HG02970 (cell line): ENCODE data around the gene MVB12B.

ENCODE experiments used
- ATAC-seq: cut with Tn5 transposase; IDR thresholded peaks from one replicate; pipeline ENCODE4 v1.9.1; 2021; ENCODE audit warnings: mild to moderate bottlenecking, moderate library complexity, moderate number of reproducible peaks; ENCODE audit not compliant: unreplicated experiment, low FRiP score

MVB12B gene

GRCh38 chr9:126483468-126484073, 156.9 kb downstream of the MVB12B start:
- ATAC-seq, result no peak

DNA sequence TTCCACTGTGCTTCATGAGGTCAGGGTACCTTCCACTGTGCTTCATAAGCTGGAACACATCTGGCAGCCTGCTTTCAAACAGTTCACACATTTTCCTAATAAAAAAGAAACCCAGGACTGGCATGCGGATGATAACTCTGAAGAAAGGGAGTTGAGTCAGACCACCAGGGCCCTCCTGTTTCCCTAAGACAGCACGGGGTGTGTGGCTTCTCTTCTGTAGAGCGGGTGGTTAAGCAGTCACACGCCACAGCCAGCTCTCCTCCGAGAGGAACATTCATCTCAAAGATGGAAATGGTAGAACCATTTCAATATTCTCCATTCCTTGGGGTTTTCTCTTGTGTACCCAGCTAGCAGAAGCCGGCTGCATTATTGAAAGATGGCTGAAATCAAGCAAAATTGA, 159.0 kb downstream of the MVB12B start:
- ATAC-seq, result no peak

GRCh38 chr9:126486276-126486675, 159.6 kb downstream of the MVB12B start:
- ATAC-seq, result no peak

- no peak for ATAC-seq
These were observed 161.2 kb downstream of the MVB12B start for GRCh38 chr9:126487856-126488255.

DNA sequence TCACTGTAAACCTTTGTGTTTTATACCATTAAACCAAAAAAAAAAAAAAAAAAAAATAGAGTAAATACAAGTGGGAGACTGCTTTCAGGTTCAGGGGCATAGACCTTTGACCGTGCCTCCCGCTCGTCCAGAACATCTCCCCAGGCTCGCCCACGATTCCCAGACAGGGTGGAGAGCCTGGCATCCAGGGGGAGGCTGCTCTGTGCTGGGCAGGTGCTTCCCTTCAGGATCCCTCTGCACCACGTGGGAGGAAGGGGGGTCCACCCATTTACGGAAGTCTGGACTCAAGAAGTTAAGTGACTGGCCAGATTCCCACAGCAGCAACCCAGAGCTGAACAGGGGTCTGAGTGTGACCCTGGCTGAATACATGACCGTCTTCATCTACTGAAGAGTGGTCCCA, 161.7 kb downstream of the MVB12B start:
- no peak for ATAC-seq

GRCh38 chr9:126488881-126489404, 162.3 kb downstream of the MVB12B start:
- ATAC-seq, result no peak

DNA sequence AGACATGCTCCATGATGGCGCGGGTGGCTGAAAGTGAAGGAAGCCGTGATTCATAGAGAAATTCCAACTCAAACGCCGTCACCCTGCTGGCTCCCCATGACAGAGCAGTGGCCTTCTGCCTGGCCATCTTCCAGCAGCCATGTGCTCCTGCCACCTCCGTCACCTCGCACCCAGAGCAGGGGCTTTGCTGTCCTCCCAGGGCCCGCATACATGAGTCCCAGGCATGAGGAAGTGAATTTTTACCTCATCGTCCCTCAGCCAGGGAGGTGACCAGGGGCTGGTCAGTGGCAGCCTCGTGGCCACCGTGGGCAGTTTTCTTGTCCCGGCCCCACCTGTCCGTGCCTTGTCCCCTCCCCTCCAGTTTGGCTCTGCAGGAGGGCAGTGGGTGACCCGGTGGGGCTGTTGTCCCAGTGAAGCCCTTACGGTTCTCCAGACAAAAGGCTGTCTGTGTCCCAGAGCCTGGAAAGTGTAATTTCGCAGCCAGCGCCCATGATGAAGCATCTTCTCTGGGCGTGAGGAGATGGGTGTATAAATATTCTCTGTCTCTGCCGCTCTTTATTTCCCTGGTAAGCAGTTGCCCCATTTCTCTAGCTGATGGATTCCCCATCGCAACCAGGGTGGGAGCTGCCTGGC, 163.1 kb downstream of the MVB12B start:
- ATAC-seq, result no peak

DNA sequence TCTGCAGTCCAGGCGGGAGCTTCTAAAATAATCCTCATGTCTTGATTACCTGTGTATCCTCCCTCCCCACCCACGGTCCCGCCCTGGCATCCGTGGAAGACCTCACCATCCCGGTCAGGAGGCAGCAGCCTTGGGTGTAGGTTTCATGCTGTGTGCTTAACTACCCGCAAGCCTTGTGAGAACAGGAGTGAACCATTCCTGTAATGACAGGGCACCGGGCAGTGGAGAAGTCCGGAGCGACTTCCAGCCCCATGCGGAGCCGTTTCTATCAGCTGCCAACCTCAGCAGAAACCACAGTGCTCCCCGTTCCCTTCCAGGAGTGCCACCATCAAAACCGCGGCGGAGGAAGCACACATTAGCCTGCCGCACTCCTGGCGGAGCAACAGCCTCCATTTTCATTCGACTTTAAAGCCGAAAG, 163.6 kb downstream of the MVB12B start:
- ATAC-seq, result no peak

DNA sequence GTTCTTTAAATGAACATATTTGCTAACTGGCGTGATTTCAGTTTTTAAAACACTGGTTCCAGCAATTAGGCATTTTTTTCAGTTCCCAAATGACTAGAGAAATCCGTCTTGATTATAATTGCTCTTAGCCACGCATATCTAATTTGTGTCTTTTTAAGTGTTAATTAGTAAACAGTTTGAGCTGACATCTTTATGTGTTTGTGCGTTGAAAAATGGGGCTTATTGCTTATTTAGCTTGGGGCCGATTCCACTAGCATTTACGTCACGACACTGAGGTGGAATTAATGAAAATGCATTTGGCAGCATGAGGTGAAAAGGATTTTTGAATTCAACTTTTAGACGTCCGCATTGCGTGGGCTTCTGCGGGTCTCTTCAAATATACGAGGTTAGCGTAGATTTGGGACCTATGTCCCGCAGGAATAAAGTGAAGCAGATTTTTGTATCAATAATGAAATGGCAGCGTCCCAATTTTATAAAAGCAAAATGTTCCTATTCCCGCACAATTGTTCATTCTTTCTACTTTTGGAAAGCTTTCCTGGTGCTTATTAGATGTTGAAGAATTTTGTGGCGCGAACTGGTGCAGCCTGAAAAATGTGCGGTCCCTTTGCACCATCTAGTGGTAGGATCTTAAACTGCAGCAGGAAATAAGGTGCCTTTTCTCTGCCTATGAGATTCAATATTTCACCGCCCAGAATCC, 164.4 kb downstream of the MVB12B start:
- no peak for ATAC-seq

DNA sequence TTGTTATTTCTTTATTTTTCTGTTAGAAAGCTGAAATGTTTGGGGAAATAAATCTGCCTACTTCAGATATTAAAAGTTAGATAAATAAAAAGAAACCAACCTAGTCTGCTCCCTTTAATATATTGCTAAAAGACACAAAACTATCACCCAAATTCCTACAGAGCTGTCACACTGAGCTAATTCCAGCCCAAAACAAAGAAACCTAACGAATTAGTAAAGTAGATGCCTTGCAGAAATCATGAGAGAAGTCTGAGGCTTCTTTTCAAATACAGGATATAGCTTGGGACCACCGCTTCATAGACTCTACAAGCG, 164.9 kb downstream of the MVB12B start:
- no peak for ATAC-seq

DNA sequence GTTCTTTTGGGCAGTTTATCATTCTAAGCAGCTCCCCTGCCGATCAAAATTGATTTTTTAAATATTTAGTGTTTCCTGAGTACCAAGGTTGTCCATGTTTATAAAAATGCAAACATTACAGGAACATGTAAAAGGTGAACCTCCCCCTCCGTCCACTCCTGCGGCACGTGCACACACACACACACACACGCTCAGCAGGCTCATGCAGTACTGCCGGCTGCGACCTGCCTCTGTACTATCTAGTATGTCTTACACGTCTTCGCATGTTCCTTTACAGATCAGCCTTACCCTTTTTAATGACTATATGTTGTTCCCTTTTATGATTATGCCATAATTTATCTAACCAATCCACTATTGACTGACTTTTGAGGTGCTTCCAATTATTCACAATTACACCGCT, 165.3 kb downstream of the MVB12B start:
- ATAC-seq, result no peak

DNA sequence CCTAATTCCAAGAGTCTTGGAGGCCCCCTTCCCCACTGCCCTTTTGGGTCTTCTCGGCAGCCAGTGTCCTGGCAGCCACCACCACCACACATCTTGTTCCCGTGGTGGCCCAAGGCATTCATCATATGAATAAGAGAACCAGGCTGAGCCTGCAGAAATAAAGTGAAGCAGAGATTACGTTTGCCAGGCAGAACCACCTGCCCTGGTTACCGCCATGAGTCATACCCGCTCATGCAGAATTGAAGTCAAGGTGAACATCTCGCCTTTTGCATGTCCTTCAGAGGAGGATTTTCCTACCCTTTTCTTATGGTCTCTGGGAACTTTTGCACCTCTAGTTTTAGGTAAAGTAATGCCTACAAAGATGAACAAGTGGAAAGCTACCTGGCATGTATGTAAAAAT, 167.6 kb downstream of the MVB12B start:
- ATAC-seq, result no peak

DNA sequence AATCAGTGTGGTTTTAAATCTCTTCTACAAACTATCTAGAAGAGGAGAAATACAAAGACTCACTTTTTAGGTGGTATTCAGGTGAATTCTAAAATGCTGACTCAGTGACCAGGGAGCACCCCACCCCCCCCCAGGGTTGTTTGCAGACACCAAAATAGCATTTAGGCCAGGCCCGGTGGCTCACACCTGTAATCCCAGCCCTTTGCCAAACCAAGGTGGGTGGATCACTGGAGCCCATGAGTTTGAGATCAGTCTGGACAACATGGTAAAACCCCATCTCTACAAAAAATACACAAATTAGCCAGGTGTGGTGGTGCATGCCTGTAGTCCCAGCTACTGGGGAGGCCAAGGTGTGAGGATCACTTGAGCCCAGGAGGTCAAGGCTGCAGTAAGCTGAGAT, 168.1 kb downstream of the MVB12B start:
- no peak for ATAC-seq

DNA sequence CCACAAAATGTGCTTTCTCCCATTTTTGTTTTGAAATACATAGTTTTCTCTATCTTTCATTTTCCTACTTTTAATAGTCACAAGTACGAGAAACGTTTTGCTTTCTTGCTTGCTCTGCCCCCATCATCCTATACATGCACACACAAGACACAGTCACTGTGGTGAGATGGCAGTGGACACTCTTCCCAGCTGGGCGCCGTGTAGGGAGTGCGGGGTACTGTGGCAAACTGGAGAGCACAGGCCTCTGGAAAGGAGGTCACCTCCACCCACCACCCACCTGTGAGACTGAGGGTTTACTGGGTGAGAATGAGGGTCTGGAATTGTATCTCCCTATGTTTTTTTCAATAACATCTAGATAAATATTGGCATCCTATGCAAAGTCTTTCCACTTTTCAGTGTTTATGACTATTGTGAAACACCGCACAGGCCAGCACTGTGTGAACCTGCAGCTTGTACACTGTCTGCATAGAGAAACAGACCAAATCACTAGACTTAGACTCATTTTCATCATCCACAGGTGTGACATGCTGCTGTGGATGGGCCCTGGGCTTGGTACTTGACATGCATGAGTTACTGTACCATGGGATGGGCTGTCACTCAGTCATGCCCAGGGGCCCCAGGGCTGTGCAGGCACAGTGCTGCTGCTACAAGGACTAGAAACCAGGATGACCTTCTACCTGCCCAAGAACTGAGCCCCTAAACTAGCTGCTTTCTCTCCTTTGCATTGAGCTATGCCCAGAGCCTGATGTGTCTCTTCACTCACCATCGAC, 169.0 kb downstream of the MVB12B start:
- ATAC-seq, result no peak

DNA sequence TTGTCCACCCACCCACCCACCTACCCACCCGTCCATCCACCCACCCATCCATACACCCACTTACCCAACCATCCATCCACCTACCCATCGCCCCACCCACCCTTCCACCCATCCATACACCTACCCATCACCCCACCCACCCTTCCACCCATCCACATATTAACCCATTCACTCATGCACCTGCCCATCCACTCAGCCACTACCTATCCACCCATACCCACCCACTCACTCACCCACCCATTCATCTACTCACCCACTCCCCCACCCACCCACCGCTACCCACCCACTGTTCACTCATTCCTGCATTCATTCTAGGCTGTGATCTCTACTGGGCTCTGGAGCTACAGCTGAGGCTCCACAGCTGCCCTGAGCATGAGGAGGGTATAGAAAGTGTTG, 169.6 kb downstream of the MVB12B start:
- no peak for ATAC-seq

- ATAC-seq, result no peak
These were observed 170.4 kb downstream of the MVB12B start for GRCh38 chr9:126496781-126497659.

DNA sequence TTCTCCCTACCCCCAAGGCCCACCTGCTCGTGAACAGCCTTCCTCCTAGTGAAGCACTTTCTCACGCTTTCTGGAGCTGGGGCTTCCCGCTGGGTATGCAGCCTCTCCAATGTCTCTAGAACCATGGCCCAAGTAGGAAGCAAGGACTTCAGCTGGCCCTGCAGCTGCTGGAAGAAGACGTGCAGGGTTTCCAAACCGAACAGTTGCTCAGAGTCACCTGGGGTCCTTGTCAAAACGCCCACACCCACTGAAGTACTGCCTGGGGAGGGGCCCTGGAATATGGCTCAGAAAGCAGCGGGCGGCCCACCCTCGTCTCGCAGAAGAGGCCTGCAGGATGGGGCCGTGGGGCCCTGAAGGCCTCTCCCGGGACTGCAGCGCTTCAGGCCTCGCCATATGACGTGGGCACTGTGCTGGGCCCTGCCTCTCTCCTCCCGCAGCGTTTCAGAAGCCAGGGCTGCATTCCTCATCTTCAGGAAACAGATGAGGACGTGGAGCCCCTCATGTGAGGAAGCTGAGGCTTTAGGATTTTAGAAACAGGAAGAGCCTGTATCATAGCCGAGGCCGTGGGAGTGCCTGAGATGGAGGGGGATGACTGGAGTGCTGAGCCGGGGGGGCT, 171.1 kb downstream of the MVB12B start:
- no peak for ATAC-seq

DNA sequence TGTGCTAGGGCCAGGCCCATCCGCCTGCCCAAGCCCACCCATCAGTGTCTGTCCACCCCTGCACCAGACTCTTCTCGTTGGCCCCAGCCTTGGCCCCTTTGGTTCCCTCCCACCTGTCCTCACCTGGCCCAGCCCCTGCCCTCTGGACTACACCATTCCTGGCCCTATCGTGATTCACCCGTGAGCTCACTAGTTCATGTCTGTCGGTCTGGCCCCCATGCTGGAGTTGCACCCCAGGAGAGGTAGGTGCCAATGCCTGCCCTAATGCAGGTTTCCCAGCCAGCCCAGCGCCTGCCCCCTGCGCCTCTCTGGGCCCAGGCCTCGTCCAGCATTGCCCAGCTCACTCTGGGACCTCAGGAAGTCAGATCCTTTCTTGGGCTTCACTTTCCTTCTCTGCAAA, 171.7 kb downstream of the MVB12B start:
- no peak for ATAC-seq

GRCh38 chr9:126499005-126499910, 172.6 kb downstream of the MVB12B start:
- ATAC-seq, result no peak
